HG02973 (cell line): ENCODE measurements around the gene STAC2.

Experiments
- ATAC-seq: cut with Tn5 transposase; IDR thresholded peaks from one replicate; pipeline ENCODE4 v1.9.1; 2021; ENCODE audit warnings: moderate library complexity; ENCODE audit not compliant: unreplicated experiment

STAC2 gene

DNA sequence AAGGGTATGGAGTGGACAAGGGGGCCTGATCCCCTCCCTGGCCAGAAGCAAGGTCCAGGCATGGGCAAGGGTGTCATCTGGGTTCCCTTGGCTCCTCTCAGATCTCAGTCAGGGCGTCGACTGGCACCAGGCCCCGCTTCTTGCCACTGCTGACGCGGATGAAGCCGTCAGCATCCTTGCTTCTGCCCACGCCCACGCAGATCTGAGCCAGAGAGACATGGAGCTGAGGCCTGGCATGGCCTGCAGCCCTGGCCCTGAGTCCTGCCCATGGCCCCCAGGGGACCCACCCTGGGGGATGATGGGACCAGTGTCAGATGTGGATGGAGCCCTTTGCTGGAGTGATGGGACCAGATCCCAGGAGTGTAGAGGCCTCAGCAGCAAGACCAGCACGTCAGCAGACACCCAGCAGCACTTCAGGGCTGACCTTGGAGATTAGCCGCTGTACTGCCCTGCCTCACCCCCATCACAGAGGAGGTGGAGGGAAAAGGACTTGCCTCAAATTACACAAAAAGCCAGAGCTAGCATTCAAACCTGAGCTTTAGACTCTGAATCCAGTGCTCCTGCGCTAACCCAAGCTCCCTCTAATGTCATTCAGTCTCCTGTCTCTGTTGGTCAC is 13.4 kb downstream of the STAC2 start:
- no peak for ATAC-seq

DNA sequence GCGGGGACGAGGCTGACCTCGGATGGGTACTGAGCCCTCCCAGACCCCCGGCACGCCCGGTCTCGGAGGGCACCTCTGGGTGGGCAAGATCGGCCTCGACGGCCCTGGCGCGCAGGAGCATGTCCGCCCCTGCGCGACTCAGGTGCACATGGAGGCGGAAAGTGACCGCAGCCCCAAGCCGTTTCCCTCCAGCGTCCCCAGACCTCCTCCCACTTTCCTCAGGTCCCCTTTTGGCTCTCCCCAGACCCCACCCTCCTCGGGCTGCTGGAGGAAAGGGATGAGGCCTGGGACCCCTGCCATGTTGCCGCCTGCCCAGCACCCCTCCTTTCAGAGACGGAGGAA is 15.7 kb downstream of the STAC2 start:
- ATAC-seq = no peak

DNA sequence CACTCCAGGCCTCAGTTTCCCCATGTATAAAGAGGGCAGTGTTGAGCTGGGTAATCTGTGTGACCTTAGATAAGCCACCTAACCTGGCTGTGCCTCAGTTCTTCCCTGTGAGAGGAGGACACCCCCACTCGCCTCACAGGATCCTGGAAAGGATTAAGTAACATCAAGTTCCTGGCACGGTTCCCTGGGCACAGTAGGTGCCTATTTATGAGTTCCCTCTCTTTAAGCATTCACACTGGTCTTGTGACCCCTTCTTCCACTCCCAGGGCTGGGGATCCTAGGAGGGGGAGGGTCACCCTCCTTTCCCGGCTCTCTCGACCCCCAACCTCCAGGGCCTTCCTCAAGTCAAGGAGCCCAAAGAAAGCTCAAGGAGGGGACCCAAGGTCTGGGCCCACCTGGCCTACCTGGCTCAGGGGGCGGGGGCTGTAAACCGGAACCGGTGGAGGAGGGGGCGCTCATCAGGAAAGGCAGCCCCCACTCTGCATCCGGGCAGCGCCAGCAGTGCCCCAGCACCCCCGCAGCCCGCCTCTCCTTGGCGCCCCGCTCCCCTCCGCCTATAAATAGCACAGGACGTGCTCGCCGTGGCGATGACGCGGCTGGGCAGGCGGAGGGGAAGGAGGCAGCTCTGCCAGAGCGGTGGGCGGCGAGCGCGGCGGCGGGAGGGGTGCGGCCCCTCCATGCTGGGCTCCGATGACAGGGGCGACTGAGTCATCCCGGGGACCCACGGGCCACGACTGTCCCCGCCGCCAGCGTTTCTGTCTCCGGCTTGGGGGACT is 16.2 kb downstream of the STAC2 start:
- no peak for ATAC-seq

DNA sequence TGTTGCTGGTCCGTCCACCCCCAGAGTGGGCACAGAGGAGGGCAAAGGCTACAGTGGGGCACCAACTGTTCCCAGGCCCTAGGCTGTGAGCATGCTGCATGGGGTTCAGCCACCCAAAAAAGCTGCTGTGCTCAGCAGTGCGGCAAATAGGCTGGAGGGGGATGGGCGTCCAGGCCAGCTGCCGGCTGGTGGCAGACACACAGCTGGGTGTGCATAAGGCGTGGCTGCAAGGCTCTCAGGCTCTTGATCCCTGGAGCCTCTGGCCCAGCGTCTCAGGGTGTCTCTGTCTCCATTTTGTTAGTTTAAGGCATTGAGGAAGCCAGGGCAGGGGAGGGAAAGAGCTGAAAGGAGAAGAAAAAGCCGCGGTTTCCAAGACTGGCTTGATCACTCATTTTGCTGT is 16.9 kb downstream of the STAC2 start:
- no peak for ATAC-seq

DNA sequence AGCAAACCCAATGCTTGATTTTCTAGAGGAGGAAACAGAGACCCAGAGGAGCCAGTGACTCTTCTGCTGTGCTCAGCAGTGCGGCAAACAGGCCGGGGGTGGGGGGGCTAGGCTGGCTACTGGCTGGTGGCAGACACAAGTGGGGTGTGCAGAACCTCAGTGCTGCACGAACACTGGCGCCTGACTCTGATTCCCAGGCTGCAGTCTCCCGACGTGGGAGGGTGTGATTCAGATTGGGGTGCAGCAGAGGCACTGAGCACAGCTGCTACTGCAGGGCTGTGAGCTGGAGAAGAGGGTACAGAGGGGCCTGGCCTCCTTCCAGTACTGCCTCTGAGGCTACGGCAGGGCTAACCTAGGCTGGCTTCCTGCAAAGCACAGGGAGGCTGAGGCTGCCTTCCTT is 17.6 kb downstream of the STAC2 start:
- ATAC-seq = no peak

DNA sequence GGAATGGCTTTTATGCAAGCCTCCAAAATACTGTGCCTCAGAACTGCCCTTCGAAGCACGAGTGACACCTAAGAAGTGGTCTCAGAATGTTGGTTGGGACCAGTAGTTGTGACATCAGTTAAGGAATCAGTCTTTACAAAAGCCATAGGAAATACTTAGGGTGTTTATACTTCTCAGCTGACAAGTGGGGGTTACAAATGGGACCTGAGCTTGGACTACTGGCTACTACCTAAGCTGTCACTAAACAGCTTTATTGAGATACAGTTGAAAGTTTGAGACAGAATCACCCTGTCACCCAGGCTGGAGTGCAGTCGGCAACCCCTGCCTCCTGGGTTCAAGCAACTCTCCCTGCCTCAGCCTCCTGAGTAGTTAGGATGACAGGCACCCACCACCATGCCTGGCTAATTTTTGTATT is 20.6 kb downstream of the STAC2 start:
- ATAC-seq = no peak

DNA sequence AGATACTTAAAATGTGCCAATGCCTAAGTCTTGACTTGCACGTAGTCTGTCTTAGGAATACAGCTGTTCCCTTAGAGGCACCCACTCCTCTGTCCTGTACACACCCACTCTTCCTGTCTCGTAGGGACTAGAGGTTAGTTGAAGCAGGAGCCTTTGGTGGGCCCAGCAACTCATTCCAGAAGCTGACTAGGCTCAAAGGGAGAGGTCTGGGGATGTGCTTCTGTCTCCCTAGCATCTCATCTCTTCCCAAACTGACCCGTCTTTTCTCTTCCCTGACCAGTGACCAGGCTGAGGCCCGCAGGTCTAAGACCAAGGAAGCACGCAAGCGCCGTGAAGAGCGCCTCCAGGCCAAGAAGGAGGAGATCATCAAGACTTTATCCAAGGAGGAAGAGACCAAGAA is 21.5 kb downstream of the STAC2 start:
- no peak for ATAC-seq

DNA sequence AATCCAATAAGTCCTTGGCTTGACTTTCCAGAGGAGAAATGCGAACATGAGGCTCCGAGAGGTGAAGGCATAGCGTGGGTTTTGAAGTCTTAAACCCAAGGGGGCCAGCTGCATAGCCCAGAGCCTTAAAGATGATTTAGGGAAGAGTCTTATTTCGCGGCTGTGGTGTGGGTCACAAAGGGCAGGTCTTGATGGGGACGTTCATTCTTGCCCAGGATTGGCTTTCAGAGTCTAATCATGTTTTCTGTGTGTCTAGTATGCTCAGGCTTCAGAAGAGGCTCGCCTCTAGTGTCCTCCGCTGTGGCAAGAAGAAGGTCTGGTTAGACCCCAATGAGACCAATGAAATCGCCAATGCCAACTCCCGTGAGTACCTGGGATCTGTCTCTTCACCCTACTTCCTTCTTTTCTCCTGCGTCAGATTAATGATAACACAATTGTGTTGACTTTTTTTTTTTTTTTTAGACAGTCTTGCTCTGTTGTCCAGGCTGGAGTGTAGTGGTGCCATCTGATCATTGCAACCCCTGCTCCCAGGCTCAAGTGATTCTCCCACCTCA is 24.7 kb downstream of the STAC2 start:
- ATAC-seq = no peak

DNA sequence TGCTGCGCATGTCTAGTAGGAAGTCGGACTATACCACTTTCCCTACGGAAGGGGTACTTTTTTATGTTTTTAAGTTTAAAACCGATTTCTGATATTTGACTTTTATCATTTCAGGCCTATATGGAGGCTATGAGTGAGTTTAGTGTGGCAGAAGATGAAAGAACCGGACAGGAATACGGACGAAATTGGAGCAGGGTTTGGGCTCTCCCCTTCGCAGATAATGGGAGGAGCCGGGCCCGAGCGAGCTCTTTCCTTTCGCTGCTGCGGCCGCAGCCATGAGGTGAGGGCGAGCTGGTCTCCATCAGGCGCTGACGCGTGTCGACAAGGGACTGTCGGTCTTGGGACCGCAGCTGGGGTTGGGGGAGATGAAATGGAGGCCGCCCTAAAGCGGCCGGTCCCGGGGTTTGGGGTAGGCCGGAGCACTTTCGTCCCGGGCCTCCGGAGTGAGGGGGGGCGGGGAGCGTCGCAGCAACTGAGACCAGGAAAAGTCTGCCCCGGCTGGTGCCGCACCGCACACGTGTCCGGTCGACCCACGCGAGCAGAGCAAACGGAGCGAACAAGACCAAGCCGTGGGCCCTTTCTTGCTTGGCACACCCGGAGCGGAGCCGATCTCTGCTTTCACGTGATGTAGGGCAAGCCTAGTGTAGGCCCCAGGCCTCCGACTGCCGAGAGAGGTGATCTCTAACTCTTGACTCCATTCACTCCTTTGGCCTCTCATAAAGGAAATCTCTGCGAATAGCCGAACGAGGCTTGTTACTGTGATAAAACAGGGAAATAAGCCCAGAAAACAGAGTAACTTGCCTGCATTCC is 25.5 kb downstream of the STAC2 start, which contains the start of gene RPL19:
Gene RPL19, plus strand, starts transcription at position 214 of the 810 bp plus-strand sequence. Its CDS starts 62 bp downstream, at position 276.
- peak; percentile 41 for ATAC-seq

DNA sequence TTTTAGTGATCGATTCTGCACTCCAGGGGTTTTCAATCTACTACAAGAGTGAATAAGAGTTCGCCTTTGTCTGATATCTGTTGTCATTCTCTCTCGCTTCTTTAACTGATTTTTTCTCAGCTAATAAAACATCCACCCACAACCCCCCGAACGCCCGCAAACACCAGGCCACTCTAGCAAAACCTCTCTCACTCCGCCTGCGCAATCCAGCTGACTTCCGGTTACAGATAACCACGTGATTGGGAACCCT is 26.0 kb downstream of the STAC2 start:
- peak; percentile 62 for ATAC-seq

DNA sequence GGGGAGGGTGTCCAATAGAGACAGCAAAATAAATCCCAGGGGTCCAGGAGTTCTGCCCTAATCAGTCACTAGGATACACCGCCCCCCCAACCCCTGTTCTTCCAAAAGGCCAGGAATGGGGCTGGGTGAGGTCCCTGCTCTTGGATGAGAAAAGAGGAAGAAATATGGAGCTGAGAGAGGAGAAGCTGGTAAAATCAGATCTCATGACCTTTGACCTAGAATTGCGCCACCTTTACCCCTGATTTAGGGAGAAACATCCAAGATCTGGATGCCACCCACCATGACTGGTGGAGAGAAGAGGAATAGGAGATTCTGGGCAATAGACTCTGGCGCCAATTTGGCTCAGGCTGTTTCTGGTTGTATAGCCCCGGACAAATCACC is 27.6 kb downstream of the STAC2 start:
- ATAC-seq = no peak

DNA sequence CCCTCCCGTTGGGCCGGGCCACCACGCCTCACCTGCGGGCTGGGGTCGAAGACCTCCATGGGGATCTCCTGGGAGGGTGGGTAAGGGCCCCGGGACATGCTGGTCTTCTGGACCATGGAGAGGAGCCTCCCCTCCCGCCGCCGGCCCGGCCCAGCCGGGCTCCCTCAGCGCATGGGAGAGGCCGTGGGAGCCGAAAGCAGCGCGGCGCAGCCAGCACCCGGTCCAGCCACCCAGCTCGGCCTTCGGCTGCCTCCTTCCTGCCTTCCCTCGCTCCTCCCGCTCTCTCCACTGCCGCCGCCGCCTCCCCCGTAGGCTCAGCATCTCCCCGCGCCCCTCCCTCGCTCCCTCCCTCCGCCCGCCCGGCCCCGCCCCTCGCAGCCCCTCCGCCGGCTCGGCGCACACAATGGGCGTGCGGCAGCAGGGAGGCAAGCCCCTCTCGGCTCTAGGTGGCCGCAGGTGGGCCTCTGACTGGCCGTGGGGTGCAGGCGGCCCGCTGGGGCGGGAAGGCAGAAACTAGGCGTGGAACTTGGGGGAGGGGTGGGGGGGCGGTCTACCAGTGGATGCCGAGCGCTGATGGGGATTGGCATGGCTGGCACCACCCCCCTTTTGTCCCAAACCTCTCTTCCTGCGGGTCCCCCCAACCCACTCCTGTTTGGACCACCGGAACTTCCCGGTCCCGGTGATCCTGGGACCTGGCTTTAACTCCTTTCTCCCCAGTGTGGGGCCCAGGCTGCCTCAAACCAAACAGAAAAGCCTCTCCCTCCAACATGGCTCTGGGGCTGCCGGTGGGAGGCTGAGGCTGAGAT is 28.2 kb downstream of the STAC2 start, which contains the start of gene CACNB1:
Gene CACNB1, minus strand, starts transcription at position 290 of the 806 bp plus-strand sequence. Its CDS starts 174 bp downstream, at position 116.
- ATAC-seq = no peak

DNA sequence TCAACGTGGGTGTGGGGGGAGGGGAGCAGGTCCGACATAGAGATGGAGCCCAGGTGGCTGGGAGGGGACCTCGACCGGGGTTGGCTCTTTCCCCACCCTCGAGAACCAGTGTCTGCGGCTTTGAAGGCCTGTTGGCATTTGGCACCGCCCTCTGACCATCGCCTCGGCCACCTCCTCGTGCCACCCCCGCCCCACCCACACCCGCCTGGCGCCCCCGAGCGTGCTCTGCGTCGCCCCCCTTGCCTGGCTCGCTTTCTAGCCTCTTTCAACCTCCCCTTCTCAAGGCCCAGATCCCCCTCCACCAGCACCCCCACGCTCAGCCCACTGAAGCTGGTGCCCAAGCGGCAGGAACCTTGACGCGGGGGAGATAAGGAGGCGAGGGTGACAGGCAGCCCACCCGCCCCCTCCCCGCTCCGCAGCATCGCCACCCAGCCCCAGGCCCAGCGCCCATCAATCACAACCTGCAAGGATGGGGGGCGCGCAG is 28.9 kb downstream of the STAC2 start:
- ATAC-seq = no peak

DNA sequence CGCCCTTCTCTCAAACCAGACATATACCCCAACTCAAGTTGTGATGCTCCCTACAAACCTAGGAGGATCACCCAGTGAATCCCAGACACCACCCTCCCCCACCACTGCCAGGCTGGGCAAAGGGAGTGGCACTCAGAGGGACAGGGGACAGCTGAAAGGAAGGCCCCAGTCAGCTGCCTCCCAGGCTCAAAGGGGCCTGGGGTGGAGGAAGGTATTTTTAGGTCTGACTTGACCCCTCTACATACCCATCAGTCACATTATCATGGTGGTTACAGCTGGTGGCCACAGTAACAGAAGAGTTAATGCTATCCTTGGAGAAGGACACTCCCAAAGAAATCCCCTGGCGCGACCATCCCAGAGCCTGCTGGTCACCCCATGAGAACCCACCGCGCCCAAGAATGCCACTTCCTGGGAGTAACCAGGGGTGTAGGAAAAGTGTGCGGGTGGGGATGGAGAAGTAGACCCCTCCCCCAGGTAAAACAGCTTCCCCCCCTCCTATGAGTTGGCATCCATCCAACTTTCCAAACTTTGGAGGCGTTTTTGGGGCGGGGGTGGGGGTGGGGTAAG is 29.4 kb downstream of the STAC2 start:
- ATAC-seq = no peak

DNA sequence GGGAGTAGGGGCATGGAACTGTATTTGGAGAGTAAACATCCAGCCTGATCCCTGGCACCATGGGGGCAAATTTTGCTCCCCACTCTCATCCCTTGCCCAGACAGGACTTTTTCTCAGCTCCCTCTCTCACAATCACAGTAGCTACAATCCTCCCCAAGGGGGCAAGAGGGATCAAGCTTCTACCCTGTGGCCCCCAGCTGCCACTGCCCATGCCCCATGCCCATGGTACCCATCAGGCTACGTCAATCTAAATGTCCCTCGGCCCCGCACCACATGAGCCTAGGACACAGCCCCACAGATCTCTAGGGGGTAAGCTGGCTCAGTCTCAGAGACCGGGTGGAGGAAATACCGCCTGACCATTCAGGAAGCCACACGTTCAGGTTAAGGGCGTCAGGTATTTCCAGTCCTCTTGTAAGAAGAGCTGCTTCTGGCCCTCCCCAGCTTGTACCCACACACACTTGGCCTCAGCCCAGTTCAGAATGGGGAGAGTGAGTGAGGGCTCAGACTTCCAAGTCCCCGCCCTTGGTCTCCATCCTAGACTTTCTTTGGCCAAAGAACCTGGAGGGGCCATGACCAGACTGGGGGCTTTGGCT is 30.1 kb downstream of the STAC2 start:
- ATAC-seq = no peak

DNA sequence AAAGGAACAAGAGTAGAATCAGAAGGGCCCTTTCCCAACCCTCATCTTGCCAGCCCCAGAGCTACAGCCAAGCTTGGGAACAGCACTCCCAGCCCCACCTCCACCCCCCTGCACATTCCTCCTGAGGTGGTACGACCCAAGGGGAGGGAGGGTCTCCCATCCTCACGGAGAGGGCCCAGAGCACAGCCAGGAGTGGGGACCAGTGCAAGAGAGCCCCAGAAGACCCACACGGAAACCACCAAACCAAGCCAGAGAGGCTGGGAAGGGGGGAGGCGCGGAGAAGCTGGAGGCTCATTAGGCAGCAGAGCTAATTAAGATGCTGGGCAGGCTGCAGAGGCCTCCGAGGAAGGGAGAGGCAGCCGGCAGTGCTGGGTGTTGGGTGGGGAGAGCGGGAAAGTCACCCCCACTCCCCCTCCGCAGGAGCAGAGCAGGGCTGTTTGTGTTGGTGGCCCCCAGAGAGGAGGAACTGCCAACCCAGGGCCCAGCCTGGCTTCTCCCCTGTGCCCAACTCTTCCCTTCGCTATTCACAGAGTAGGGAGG is 30.7 kb downstream of the STAC2 start:
- ATAC-seq = no peak

DNA sequence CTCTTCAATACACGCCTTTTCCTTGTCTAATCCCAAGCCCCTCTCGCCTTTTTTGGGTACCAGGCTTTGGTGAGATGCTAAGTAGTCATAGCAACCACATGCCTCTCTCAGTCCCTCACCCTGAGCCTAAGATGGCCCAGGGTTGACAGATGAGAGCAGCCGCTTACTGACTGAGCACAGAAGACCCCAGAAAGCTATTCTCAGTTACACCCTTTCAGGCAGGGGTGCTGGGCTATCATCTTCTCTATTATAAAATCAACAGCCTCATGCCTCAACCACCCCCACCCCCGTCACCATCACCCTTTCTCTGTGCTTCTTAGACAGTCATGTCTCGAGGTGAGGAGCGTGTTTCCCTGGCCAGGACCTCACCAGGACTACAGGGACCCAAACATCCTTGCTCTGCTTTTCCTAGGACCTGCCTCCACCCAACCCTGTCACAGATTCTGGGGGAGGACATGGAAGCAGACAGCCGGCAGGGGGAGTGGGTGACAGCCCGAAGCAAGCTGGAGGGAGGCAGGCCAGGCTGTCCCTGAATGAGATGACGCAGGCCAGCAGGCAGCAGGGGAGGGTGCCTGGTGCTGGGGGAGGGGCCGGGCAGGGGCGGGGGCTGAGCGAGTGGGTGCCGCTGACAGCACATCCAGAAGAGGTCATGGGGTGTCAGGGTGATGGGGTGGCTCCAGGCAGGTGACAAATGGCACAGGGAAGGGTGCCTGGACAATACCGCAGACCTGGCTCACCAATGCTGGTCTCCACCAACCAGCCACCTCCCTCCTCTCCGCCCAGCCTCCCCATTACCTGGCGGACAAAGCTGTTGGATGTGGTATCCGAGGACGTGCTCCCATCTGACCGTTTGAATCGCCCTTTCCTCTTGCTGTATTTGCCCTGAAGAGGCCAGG is 31.4 kb downstream of the STAC2 start:
- ATAC-seq = no peak

DNA sequence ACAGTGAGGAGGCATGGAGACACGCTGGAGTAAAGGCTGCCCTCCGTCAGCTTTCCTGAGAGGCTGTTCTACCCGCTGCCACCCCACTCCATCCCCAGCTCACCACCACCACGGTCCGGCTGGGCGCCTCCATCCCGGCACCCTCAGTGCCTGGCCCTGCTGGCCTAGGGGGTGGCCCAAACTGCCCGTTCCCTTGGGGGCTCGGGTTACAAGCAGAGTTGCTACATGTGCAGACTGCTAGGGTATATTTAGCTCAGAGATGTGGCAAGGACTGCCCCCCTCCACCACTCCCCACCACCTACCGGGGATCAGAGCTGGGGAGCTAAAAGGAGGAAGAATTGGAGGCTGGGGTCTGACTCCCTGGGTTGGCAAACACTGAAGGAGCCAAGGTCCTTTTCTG is 32.4 kb downstream of the STAC2 start:
- ATAC-seq = no peak

DNA sequence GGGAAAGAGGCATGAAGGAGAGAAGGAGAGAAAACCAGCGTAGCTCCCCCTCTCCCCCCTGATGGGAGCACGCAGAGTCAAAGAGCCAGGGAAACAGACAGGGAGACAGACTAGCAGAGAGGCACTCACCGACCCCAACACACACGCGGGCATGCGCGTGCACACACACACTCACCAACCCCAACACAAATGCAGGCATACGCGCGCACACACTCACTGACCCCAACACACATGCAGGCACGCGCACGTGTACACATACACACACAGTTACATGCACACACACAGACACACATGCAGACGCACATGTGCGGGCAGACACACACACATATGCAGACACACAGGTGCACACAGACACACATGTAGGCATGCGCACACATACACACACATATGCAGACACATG is 32.8 kb downstream of the STAC2 start:
- ATAC-seq = no peak
